ENCODE data around the gene SBK2.
"Not testable (repeated sequence)": the region's sequence is repeated elsewhere in the genome, so short reads cannot be mapped to it uniquely, and the experiment has no call there.

Gene SBK2

DNA sequence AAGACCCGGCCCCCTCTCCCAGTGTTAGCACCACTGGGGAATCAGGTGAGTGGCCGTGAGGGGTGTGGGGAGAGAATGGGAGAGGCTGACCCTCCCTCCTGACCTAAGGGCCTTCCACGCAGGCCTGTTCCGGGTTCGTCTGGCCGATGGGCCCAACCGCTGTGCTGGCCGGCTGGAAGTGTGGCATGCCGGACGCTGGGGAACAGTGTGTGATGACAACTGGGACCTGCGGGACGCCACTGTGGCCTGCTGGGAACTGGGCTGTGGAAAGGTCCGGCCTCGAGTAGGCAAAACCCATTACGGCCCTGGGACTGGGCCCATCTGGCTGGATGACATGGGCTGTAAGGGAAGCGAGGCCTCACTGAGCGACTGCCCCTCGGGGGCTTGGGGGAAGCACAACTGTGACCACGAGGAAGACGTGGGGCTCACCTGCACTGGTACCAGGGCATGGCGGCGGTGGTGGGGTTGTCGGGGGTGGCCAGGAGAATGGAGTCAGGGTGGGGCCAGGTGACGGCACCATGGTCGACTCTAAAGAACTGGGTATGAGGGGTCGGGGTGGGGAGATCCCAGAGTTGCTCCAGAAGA, 36.5 kb downstream of the SBK2 start:
- DNase-seq (ENCODE audit: low read depth) = no peak

DNA sequence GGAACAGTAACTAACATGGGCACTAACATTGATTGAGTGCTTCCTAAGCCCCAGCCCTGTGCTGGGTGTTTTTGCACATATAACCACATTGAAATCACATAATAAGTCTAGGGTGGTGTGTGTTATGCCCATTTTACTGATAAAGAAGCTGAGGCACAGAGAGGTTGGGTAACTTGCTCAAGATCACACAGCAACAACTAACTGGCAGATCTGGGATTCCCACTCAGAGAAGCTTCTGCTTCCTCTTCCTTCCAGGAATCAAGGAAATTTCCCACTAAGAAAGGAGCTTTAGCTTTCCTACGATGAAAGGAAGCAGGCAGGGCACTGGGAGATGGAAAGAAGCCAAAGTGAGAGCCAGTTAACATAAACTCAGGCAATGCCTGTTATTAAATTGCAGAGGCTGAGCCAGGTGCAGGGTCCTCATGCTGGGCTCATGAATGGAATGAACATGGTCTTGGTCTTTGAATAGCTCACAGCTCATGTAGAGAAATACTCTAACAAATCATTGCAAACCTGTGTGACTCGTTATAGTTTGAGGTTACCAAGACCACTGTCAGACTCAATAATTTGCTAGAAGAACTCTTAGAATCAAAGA, 38.6 kb downstream of the SBK2 start:
- DNase-seq (ENCODE audit: low read depth) = no peak

DNA sequence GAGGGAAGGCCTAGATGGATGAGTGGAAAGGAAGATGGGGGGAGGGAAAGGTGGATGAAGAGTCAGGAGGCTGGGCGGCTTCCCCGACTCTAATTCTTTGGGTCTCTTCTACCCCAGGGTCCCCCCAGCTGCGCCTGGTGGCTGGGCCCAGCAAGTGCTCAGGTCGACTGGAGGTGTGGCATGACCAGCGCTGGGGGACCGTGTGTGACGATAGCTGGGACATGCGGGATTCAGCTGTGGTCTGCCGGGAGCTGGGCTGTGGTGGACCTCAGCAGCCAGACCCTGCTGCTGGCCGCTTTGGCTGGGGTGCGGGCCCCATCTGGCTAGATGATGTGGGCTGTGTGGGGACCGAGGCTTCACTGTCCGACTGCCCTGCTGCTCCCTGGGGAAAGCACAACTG, 39.2 kb downstream of the SBK2 start:
- no peak for DNase-seq (ENCODE audit: low read depth)

DNA sequence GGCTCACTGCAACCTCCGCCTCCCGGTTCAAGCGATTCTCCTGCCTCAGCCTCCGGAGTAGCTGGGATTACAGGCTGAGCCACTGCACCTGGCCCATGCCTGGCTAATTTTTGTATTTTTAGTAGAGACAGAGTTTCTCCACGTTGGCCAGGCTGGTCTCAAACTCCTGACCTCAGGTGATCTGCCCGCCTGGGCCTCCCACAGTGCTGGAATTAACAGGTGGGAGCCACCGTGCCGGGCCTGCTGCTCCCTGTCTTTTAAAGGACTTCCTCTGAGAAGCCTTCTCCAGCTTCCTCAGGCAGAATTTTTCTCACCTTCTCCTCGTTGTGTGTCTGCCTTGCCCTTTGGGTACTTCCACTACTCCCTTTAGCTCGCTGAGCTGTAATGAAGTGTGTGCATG, 40.1 kb downstream of the SBK2 start:
- DNase-seq (ENCODE audit: low read depth) = not testable (repeated sequence)

DNA sequence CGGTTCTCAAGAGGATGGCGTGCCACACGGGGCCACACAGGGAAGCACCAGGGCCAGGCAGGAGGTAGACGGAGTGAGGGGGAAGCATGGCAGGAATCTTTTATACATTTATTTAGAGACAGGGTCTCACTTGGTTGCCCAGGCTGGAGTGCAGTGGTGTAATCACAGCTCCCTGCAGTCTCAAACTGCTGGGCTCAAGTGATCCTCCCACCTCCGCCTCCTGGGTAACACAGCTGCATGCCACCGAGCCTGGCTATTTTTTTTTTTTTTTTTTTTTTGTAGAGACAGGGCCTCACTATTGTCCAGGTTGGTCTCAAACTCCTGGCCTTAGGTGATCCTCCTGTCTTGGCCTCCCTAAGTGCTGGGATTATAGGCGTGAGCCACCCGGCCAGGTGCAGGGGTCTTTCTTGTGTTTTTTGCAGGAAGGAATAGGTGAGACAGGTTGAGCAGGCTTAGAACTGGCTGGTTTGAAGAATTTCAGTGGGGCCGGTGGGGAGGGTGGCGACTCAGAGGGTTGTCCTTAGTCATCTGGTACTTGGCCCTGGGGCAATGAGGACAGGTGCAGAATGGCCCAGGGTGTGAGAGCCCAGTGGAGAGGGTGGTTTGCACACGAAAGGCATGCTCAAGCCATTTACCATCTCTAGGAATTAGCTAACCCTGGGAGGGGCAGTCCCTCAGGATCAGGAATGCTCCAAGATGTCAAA, 41.1 kb downstream of the SBK2 start:
- DNase-seq (ENCODE audit: low read depth) = no peak

DNA sequence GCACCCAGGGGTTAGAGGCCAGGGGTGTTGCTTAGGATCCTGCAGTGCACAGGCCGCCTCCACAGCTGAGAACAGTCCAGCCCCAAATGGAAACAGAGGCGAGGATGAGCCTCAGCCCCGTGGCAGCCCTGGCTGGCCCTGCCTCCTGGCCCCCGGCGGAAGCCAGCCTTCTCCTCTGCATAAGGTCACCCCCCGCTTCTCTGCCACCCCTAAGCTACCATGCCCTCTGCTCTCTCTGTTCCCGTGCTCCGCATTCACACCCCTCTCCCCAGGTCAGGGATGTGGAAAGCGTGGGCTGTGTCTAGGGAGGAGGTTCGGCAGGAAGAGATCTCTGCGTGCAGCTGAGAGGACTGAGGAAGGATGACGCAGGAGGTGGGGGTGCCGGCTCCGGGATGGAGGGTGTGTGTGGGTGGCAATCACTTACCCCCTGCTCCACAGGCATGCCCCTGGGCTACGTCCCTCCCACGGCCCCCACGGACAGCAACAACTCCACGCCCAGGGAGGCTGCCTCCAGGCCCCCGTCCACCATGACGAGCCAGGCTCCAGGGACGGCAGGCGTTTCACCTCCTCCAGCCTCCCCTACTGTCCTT, 42.7 kb downstream of the SBK2 start:
- DNase-seq (ENCODE audit: low read depth) = no peak

DNA sequence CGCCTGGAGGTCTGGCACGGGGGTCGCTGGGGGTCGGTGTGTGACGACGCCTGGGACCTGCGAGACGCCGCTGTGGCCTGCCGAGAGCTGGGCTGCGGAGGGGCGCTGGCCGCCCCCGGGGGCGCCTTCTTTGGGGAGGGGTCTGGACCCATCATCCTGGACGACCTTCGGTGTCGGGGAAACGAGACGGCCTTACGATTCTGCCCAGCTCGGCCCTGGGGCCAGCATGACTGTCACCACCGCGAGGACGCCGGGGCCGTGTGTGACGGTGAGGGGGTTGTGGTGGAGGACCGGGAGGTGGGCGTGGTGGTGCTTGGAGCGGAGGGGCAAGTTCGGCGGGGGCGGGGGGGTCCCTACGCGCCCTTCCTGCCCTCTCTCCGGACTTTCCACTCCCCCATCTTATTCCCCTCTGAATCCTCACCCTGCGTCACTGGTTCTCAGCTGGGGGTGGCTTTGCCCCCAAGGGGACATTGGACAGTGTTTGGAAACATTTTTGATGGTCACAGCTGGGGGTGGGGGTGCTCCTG, 43.2 kb downstream of the SBK2 start:
- no peak for DNase-seq (ENCODE audit: low read depth)

DNA sequence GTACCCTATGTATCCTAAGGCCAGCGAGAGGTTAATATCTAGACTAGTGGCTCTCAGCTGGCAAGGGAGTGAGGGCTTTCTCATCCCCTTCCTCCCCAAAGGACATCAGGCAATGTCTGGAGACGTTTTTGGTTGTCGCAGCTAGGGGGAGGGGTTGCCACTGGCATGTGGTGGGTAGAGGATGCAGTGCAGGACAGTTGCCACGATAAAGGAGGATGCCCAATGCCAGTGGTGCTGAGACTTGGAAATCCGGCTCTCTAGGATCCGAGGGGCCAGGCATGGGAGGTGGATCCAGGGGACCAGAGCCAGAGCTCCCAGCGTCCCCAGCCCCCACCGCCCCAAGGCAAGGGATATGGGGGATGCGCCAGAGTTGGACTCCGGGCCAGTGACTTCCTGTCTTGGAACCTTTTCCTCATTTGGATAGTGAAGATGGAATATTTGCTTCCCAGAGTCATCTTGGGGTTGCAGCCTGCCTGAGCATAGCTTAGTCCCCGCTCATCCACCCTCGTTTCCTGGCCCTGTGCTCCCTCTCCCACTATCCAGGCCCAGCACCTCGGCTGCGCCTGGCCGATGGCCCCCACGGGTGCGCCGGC, 43.8 kb downstream of the SBK2 start:
- no peak for DNase-seq (ENCODE audit: low read depth)

DNA sequence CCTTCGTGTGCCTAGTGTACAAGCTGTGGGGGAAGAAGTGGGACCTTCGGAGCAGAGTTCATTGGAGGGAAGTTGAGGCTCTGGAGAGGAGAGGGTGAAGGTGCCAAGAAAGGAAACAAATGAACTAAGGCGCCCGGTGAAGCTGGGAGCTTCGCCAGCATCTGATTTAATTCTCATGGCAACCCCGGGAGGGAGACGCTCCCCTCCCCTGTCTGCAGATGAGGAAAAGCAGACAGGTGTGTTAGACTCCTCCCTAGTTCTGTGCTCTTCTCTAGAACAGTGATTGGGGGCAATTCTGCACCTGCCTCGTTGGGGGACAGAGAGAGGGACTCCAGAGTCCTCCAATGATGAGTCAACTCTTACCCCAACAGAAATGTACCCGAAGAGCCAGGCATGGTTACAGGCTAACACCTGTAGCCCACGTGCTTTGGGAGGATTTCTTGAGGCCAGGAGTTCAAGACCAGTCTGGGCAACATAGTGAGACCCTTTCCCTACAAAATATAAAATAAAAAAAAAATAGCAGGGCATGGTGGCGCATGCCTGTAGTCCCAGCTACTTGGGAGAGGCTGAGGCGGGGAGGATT, 44.5 kb downstream of the SBK2 start:
- no peak for DNase-seq (ENCODE audit: low read depth)

DNA sequence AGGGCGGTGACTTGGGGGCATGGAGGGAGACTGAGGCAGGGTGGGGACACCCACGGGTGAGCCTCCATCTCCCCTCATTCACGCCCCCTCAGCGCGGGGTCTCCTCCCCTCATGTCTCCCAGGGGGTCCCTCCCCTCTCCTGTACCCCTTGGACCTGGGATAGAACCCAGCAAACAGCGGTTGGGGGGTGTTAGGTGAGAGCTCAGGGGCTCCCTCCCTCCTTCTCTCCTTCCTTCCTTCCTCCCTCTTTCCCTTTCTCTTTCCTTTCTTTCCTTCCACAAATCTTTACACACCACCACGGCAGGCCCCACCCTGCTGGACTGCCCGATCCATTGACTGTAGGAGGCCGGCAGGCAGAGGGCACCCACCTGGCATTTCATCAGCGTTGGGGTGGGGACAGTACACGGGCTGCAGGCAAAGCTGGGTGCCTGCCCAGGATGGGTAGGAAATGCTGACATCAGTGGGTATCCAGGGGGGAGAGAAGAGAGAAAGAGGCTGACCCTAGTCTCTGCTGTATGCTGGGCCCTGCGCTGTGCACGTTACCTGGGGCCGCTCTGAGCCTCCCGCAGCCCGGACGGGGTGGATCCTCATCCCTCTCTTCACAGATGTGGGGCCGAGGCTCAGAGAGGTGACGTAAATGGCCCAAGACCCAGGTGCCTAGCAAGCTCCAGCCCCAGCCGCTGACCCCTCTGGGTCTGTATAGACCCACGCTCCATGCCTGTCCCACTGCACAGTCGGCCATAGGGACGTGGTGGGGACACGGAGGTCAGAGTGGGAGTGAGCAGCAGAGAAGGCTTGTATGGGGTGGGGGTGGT, 45.2 kb downstream of the SBK2 start:
- no peak for DNase-seq (ENCODE audit: low read depth)

DNA sequence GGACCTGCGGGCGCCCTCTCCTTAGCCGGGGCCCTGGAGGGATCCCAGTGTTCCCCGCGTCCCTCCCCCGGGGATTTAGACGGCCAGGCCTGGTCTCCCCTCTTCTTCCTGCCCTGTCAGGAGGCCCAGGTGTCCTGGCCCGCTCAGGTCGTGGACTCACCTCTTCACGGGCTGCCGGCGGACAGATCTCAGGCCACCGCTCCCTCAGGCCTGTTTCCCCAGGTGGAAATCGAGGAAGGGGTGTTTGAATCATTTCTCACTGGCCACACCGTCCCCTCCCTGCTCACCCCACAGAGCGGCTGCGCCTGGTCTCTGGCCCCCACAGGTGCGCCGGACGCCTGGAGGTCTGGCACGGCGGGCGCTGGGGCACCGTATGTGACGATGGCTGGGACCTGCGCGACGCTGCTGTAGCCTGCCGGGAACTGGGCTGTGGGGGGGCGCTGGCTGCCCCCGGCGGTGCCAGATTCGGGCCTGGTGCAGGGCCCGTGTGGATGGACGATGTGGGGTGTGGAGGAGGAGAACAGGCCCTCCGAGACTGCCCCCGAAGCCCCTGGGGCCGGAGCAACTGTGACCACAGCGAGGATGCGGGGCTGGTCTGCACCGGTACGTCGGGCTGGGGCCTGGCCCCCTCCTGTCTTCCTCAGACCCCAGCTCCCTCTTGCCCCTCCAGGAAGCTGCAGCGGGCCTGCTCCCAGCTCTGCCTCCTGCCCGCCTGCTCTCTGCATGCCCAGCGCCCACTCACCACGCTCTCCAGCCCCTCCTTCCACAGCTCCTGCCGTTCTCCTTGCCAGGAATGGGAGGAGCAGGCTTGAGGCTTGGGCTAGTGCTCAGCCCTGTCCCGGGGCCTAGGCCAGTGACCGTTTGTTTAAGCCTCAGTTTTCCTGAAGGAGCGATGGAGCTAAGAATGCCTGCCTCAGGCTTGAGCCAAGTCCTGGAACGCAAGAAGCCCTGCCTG, 46.2 kb downstream of the SBK2 start:
- DNase-seq (ENCODE audit: low read depth) = no peak

DNA sequence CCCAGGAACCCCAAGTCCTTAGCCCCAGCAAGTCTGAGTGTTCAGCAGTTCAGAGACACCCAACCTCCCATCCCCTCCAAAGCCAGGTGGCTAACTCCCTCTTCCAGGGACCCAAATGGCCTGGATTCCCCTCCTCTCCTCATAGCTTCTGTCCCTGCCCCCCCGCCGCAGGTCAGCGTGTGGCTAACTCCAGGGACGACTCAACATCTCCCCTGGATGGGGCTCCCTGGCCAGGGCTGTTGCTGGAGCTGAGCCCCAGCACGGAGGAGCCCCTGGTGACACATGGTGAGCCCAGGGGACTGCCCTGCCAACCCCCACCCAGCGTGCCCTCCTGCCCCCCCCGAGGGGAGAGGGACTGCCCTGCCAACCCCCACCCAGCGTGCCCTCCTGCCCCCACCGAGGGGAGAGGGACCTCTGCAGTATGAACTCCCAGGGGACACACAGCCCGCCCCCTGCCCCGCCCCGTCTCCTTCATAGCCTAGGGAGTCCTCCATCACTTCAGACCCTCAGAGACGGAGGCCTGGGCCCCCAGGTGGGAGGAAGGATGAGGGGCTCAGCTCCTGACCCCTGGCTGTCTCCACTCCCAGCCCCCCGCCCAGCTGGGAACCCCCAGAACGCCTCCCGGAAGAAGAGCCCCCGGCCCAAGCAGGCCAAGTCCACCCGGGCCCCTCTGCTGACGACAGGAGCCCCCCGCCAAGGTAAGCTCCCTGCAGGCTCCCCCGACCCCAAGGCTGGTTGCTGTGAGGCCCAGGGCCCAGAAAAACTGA, 47.0 kb downstream of the SBK2 start:
- no peak for DNase-seq (ENCODE audit: low read depth)

DNA sequence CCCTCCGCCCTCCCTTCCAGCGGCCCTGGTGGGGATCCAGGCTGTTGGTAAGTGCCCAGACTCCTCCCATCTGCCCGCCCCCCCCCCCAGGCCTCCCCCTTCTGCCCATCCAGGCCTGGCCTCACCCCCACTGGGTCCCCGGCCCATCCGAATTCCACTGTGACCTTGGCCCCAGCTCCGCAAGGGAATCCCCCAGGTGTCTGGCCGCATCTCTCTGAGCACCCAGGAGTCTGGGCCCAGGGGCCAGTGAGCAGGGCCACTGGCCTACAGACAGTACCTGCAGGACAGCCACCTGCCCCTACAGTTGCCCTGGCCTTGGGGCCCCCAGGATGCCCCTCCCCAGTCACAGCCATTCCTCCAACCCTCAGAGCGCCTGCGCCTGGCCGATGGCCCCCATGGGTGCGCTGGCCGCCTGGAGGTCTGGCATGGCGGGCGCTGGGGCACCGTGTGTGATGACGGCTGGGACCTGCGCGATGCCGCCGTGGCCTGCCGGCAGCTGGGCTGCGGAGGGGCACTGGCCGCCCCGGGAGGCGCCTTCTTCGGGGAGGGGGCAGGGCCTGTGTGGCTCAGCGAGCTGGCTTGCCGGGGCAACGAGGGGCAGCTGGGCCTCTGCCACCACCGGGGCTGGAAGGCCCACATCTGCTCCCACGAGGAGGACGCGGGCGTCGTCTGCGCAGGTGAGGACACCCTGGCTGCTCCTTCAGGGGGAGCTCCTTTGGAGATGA, 47.8 kb downstream of the SBK2 start:
- DNase-seq (ENCODE audit: low read depth) = no peak

DNA sequence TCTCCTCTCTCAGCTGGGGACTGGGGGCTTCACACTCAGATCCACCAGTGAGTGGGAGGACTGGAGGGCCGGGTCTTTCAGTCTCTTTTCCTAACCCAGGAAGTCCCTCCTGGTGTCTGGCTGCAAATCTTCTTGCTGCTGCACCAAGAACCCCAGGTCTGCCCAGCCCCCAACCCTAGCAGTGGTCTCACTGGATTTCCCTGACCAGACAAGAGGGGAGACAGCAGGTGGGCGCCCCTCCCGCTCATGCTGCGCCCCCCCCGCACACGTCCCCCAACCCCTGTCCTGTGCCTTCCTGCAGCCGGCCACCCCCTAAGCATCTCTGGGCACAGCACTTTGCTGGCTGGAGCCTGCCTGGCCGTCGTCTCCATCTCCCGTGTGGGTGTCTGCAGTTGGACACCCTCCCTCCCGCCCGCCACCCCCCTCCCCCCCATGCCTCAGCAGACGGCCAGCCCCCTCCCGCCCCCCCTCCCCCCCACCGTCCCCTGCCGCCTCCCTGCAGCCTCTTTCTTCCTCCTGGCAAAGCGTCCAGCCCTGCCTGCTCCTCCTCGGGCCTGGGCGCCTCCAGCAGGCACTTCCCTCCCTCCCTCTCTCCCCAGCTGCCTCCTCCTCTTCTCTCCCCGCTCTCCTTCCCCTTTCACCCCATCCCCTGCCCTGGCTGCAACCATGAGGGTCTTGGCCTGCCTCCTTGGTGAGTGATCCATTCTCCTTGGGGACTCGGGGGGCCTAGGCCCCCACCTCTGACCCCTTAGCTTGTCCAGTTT, 48.8 kb downstream of the SBK2 start, which contains the start of gene SSC5D:
TSS of gene SSC5D (plus strand) at position 513 of the 764 bp plus-strand sequence. CDS start at position 667, 154 bp downstream.
- DNase-seq (ENCODE audit: low read depth) = no peak

DNA sequence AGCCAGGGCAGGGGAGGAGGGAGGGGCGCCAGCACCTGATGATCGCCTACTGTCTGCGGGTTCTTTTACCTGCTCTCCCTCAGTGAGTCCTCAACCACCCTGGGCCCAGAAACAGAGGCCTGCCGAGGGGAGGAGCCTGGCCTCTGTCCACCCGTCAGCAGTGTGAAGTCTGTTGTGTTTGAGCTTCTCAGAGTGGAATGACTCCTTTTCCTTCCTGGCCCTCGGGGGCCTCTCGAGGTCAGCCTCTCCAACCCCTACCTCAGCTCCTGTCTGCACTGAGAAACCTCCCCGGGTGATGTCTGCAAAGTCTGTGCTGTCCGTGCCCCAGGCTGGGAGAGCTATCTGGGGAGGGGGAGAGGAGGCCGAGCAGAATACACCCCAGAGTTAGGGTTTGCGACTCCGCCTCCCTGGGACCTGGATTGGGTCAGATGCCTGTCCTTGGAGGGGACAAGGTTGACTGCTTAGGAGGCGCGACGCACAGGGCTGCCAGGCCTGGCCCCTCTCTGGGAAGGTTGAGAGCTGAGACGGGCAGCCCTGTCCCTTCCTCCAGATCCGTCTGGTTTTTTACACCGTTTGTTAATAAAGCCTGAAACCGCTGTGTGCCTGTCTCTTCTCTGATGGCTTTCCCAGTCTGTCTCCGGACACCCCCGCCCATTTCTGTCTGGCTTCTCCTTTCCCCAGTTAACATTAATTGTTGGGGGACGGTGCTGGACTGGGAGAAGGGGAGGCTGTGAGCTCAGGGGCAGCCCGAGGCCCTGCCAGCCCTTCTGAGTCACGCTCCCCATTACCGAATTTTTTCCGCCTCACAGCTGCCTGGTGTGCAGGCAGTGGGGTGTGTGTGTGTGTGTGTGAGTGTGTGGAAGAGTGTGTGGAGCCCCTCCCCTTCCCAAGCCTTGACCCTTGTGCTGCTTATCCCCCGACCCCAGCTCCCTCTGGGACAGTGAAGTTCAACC, 49.7 kb downstream of the SBK2 start:
- DNase-seq (ENCODE audit: low read depth) = peak; percentile 52
